SKM-1 (cell line): ENCODE measurements around the gene ZNG1F.
"Not testable (repeated sequence)": the region's sequence is repeated elsewhere in the genome, so short reads cannot be mapped to it uniquely, and the experiment has no call there.

Experiments used
- DNase-seq: peaks from one replicate; lab custom pipeline; 2025; ENCODE audit not compliant: unreplicated experiment; lab: John Stamatoyannopoulos, UW

The ZNG1F gene

DNA sequence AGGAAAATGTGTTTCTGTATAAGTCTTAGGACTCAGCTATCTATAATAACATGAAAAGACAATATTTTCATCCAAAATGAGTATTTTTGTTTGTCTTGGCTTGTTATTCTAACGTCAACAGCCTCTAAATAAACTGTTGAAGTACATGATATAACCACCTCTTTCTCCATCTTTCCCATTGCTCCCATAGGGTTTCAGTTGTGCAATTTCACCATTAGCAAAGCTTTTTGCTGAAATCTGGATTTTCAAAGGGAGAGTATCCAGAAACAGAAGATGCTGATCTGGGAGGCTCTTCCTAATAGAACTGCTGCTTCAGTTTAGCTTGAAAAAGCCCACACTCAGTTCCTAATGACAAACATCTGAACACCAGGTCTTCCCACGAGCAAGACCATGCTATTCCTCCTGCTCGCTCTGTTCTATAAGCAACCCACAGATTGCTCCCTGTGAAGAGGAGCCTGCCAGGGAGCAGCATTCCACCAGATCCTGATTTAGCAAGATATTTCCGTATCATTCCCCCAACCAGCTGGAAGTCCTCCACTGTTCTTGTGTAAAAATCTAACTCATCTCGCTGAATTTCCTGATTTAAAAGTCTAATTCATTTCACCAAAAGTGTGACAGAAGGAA is 101.8 kb downstream of the ZNG1F start:
- DNase-seq = not testable (repeated sequence)

DNA sequence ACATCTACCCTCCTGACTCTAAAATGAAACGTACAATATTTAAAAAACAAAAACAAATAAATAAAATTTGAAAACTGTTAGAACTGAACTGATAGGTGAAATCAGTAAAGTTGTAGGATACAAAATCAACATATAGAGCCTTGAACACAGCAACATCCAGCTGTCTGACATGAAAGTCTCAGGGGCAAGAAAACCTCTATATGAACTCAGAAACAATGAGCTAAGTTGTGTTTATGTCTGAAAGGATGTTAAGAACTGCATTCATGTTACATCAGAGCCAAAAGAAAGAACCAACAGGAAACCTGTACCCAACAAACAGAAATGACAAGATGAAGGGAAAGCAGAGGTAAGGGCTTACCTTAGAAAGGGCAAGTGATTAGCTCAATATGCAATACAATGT is 102.4 kb downstream of the ZNG1F start:
- DNase-seq = not testable (repeated sequence)

DNA sequence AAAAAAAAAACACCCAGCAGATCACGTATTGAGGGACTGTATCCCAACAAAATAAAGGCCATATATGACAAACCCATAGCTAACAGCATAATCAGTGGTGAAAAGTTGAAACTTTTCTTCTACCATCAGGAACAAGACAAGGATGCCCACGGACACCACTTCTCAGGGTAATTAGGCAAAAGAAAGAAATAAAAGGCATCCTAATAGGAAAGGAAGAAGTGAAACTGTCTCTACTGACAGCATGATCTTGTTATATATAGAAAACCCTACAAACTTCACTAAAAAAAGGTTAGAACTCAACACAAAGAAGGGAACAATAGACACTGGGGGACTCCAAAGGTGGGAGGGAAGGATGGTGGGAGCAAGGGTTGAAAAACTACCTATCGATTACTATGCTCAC is 102.9 kb downstream of the ZNG1F start:
- not testable (repeated sequence) for DNase-seq

DNA sequence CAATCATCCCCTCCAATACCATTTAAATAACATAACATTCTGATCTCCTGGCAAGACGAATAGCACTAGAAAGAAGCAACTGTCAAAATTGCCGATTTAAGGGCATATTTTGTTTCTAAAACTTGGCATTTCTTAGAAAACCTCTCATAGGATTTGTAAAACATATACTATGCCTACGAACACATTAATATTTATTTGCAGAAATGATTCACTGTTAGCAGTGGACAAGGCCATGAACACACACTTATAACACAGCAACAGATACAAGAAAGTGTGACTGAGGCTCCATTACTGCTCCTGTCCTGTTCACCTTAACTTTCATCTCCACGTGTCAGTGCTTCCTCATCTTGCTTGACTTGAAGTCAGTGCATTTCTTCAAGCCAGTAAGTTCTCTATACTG is 106.8 kb downstream of the ZNG1F start:
- DNase-seq = not testable (repeated sequence)
